ENCODE data around the gene ADAMTS15.

GRCh38 chr11:130458410-130458729 is 9.9 kb downstream of the ADAMTS15 start:
- no peak for TF ChIP-seq CTCF (IDR thresholded peaks at IDR 0.05)
- no peak for TF ChIP-seq POLR2A (IDR thresholded peaks at IDR 0.05)
- TF ChIP-seq POLR2AphosphoS5 (IDR thresholded peaks at IDR 0.05): no peak
